Measurements from ENCODE around the gene IP6K3.

IP6K3 gene

GRCh38 chr6:33699131-33699530, 47.6 kb downstream of the IP6K3 start:
- Histone ChIP-seq H3K27ac (replicated peaks) (no peak overlapping the region), H3K4me3 (replicated peaks; ENCODE audit: insufficient read depth, low read length) (no peak overlapping the region), H3K27me3 (ENCODE audit: insufficient read depth, poor library complexity, severe bottlenecking) (no peaks in the 10 kb centered on the region)
- no peak for DNase-seq (ENCODE audit: low read depth in 1 of 2, low spot score in 1 of 2)
- no peak for TF ChIP-seq GABPA (IDR thresholded peaks at IDR 0.05; ENCODE audit: low read depth)
- no peak for TF ChIP-seq SPI1 (IDR thresholded peaks at IDR 0.05; ENCODE audit: borderline replicate concordance, low read depth)
- no peak for TF ChIP-seq POLR2AphosphoS5 (IDR thresholded peaks at IDR 0.05; ENCODE audit: low read depth)
- no peak for TF ChIP-seq REST (IDR thresholded peaks at IDR 0.05; ENCODE audit: insufficient replicate concordance, low read depth)

- no peak for DNase-seq (ENCODE audit: low read depth in 1 of 2, low spot score in 1 of 2)
- Histone ChIP-seq H3K4me3 (replicated peaks; ENCODE audit: insufficient read depth, low read length) (no peak overlapping the region), H3K27ac (replicated peaks) (no peak overlapping the region), H3K27me3 (ENCODE audit: insufficient read depth, poor library complexity, severe bottlenecking) (no peaks in the 10 kb centered on the region)
- no peak for TF ChIP-seq SPI1 (IDR thresholded peaks at IDR 0.05; ENCODE audit: borderline replicate concordance, low read depth)
- TF ChIP-seq GABPA (IDR thresholded peaks at IDR 0.05; ENCODE audit: low read depth): no peak
- TF ChIP-seq REST (IDR thresholded peaks at IDR 0.05; ENCODE audit: insufficient replicate concordance, low read depth): no peak
These were observed 48.2 kb downstream of the IP6K3 start for GRCh38 chr6:33698494-33698893.

GRCh38 chr6:33697845-33698244, 48.9 kb downstream of the IP6K3 start:
- no peak overlapping the region for H3K4me3 ChIP-seq (replicated peaks; ENCODE audit: insufficient read depth, low read length)
- no peaks in the 10 kb centered on the region for H3K27me3 ChIP-seq (ENCODE audit: insufficient read depth, poor library complexity, severe bottlenecking)
- TF ChIP-seq SPI1 (IDR thresholded peaks at IDR 0.05; ENCODE audit: borderline replicate concordance, low read depth): no peak
- no peak for TF ChIP-seq GABPA (IDR thresholded peaks at IDR 0.05; ENCODE audit: low read depth)
- TF ChIP-seq REST (IDR thresholded peaks at IDR 0.05; ENCODE audit: insufficient replicate concordance, low read depth): no peak
- no peak for TF ChIP-seq CTCF (IDR thresholded peaks at IDR 0.05; ENCODE audit: insufficient read depth, low read length)
- TF ChIP-seq POLR2AphosphoS5 (IDR thresholded peaks at IDR 0.05; ENCODE audit: low read depth): no peak
- H3K27ac ChIP-seq (replicated peaks): no peak overlapping the region
- no peak for DNase-seq (ENCODE audit: low read depth in 1 of 2, low spot score in 1 of 2)

GRCh38 chr6:33696548-33697518, 49.9 kb downstream of the IP6K3 start:
- no peaks in the 10 kb centered on the region for H3K27me3 ChIP-seq (ENCODE audit: insufficient read depth, poor library complexity, severe bottlenecking)
- TF ChIP-seq REST (IDR thresholded peaks at IDR 0.05; ENCODE audit: insufficient replicate concordance, low read depth) (no peak), CTCF (IDR thresholded peaks at IDR 0.05; ENCODE audit: insufficient read depth, low read length) (no peak), SPI1 (IDR thresholded peaks at IDR 0.05; ENCODE audit: borderline replicate concordance, low read depth) (no peak), GABPA (IDR thresholded peaks at IDR 0.05; ENCODE audit: low read depth) (no peak), POLR2AphosphoS5 (IDR thresholded peaks at IDR 0.05; ENCODE audit: low read depth) (no peak)
- H3K27ac ChIP-seq (replicated peaks): no peak overlapping the region
- DNase-seq (ENCODE audit: low read depth in 1 of 2, low spot score in 1 of 2): no peak
- no peak overlapping the region for H3K4me3 ChIP-seq (replicated peaks; ENCODE audit: insufficient read depth, low read length)

Data from HL-60 (cell line).